ENCODE measurements around the gene RAD18. TPM values are rescaled to one million over a fixed set of nuclear protein-coding genes. Genes with fewer than 3 reads are reported as not detected.

The RAD18 gene
- total RNA-seq, 2 donors from 2014 or later = 3.6 to 4.6 TPM

DNA sequence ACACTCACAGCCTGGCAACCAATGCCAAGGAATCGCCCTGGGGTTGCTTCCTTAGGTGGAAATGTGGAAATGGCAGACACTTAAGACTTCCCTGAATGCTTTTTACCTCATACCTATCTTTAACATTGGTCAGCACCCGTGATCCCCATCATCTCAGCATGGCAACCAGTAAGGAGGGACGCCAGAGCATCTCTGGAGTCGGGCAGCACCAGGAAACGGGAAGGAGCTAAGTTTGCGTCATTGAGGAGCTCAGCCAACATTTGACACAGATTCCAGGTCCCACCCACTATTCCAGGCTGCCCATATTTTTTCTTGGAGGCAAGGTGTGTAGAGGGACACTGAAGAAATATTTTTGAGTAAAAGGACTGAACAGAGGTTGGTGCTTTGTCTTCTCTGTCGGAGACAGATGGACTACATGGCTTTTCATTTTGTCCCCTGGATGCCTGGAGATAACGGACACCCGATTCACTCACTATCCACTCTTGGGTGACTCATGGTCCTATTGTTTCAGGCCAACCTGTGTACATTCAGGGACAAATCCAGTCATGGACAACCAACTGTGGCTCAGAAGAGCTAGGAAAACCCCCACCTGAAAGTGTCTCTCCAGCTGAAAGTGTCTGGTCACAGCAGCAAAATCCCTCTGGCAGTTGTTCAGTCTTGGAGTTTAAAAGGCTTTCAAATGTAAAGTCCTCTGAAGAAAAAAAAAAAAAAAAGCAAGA is 123.5 kb downstream of the RAD18 start:
- WGBS, 2 donors = 71 to 83% methylated on average over 8 to 9 of the region's 9 CpGs
- Histone ChIP-seq H3K9me3 (no peaks in the 10 kb centered on the region), H3K36me3 (replicated peaks in 1 of 2; ENCODE audit: insufficient read depth in 1 of 2, low read depth in 2 of 2) (no peaks in the 10 kb centered on the region), H3K4me3 (no peak overlapping the region), H3K27ac (no peak overlapping the region), H3K4me1 (no peaks in the 10 kb centered on the region), H3K27me3 (no peaks in the 10 kb centered on the region)
- intact Hi-C loops (cut with DNase I) = no loop called here
- no peak for TF ChIP-seq POLR2A (IDR thresholded peaks at IDR 0.05)
- TF ChIP-seq, protein P1, sequence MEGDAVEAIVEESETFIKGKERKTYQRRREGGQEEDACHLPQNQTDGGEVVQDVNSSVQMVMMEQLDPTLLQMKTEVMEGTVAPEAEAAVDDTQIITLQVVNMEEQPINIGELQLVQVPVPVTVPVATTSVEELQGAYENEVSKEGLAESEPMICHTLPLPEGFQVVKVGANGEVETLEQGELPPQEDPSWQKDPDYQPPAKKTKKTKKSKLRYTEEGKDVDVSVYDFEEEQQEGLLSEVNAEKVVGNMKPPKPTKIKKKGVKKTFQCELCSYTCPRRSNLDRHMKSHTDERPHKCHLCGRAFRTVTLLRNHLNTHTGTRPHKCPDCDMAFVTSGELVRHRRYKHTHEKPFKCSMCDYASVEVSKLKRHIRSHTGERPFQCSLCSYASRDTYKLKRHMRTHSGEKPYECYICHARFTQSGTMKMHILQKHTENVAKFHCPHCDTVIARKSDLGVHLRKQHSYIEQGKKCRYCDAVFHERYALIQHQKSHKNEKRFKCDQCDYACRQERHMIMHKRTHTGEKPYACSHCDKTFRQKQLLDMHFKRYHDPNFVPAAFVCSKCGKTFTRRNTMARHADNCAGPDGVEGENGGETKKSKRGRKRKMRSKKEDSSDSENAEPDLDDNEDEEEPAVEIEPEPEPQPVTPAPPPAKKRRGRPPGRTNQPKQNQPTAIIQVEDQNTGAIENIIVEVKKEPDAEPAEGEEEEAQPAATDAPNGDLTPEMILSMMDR (IDR thresholded peaks at IDR 0.05) = no peak
- ATAC-seq (no peak), DNase-seq (no peak)

DNA sequence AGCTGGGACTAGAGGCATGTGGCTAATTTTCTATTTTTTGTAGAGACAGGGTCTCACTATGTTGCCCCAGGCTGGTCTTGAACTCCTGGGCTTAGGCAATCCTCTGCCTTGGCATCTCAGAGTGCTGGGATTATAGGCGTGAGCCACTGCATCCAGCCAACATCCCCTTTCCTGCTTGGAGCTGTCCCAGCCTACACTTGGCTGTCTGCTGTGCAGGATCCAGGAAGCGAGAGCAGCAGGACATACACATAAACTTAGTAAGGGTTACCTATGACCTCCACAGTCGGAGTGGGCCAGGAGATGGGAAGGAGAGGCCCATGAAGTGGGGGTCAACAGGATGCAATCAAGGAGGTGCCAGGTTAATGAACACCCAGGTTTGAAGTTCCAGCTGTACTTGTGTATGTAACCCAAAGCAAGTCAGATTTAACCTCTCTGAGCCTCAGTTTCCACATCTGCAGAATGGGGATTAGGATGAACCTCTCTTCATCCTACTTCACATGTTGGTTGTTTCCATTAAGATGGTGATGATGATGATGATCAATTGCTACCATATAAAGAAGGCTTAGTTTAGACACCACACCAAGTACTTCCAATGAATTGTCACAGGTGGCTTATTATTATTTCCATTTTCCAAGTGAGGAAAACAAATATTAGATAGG is 124.4 kb downstream of the RAD18 start:
- Histone ChIP-seq H3K9me3 (no peaks in the 10 kb centered on the region), H3K4me3 (no peak overlapping the region), H3K36me3 (replicated peaks in 1 of 2; ENCODE audit: insufficient read depth in 1 of 2, low read depth in 2 of 2) (no peaks in the 10 kb centered on the region), H3K27me3 (no peaks in the 10 kb centered on the region), H3K4me1 (no peaks in the 10 kb centered on the region), H3K27ac (no peak overlapping the region)
- WGBS, 2 donors = 82 to 90% methylated on average over 2 to 3 of the region's 3 CpGs
- DNase-seq = no peak
- TF ChIP-seq POLR2A (IDR thresholded peaks at IDR 0.05) = no peak
- TF ChIP-seq, protein P1 (IDR thresholded peaks at IDR 0.05) = no peak
- intact Hi-C loops (cut with DNase I) = no loop called here
- ATAC-seq = no peak

DNA sequence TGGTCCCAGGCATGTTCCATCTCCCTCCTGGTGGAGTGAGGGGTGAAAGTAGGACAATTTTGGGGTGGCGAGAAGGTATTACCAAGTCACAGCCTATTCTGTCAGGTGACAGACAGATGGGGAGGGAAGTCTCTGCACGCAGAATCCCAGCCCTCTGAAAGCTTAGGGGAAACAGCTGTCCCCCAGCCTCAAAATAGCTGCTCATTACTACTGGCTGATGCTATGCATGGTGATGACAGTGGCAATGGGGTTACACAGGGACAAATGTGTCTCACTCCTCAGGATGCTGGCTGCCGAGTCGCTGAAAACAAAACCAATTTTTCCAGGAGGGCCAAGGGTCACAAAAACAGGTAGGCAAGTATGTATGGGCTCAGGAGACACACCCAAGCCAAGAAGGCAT is 125.0 kb downstream of the RAD18 start:
- no peak overlapping the region for H3K27ac ChIP-seq
- no peaks in the 10 kb centered on the region for H3K36me3 ChIP-seq (replicated peaks in 1 of 2; ENCODE audit: insufficient read depth in 1 of 2, low read depth in 2 of 2)
- no peaks in the 10 kb centered on the region for H3K27me3 ChIP-seq
- no peak for TF ChIP-seq POLR2A (IDR thresholded peaks at IDR 0.05)
- TF ChIP-seq, protein P1 (IDR thresholded peaks at IDR 0.05) = no peak
- DNase-seq = no peak
- H3K4me1 ChIP-seq = no peaks in the 10 kb centered on the region
- no peak overlapping the region for H3K4me3 ChIP-seq
- intact Hi-C loops (cut with DNase I) = no loop called here
- no peak for ATAC-seq
- no peaks in the 10 kb centered on the region for H3K9me3 ChIP-seq
- 71 to 76% methylated on average over 4 of the region's 4 CpGs for WGBS, 2 donors

DNA sequence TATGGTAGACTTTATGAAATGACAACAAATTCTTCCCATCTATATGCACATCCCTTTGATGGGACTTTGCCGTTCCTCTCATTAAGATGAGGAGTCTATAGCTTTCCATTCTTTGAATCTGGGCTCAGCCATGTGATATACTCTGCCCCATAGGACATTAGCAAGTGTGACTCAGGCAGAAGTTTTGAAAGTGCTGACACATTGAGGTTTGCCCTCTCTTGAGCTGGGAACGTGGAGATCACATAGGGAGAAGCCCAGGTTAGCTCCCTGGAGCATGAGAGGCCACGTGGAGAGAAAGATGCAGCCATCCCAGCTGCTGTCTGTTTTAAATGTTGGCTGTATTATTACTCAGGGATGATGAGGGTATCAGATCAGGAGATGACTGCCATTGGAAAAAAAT is 126.1 kb downstream of the RAD18 start:
- ATAC-seq = no peak
- no peak for TF ChIP-seq POLR2A (IDR thresholded peaks at IDR 0.05)
- TF ChIP-seq, protein P1 (IDR thresholded peaks at IDR 0.05) = no peak
- no peak overlapping the region for H3K27ac ChIP-seq
- H3K4me1 ChIP-seq = no peaks in the 10 kb centered on the region
- H3K4me3 ChIP-seq = no peak overlapping the region
- no peaks in the 10 kb centered on the region for H3K36me3 ChIP-seq (replicated peaks in 1 of 2; ENCODE audit: insufficient read depth in 1 of 2, low read depth in 2 of 2)
- no peaks in the 10 kb centered on the region for H3K27me3 ChIP-seq
- intact Hi-C loops (cut with DNase I) = no loop called here
- 47 to 59% methylated on average over 3 of the region's 3 CpGs for WGBS, 2 donors
- no peak for DNase-seq
- H3K9me3 ChIP-seq = no peaks in the 10 kb centered on the region
